ENCODE measurements around the gene ATP2B1. TPM values are rescaled to one million over a fixed set of nuclear protein-coding genes. Genes with fewer than 3 reads are reported as not detected.
"Not testable (repeated sequence)": the region's sequence is repeated elsewhere in the genome, so short reads cannot be mapped to it uniquely, and the experiment has no call there.

ATP2B1 gene
- polyA plus RNA-seq, 3 donors: 3.7 to 13.3 (median 5.6) TPM

- not testable (repeated sequence) for H3K27ac ChIP-seq (ENCODE audit: low read depth, low read length)
- 97 to 99% (median 99%) methylated on average over 10 of the region's 10 CpGs for WGBS, 3 donors
These were observed 10.9 kb downstream of the ATP2B1 start for GRCh38 chr12:89697728-89698127.

GRCh38 chr12:89697296-89697695, 11.3 kb downstream of the ATP2B1 start:
- no peak overlapping the region for H3K27ac ChIP-seq (ENCODE audit: low read depth, low read length)

GRCh38 chr12:89695830-89696229, 12.8 kb downstream of the ATP2B1 start:
- no peak overlapping the region for H3K27ac ChIP-seq (ENCODE audit: low read depth, low read length)

GRCh38 chr12:89695100-89695499, 13.5 kb downstream of the ATP2B1 start:
- no peak overlapping the region for H3K27ac ChIP-seq (ENCODE audit: low read depth, low read length)
- WGBS, 3 donors: 93 to 100% (median 93%) methylated on average over 2 of the region's 2 CpGs

More at GRCh38 chr12:89695830-89696229, 12.8 kb downstream of the ATP2B1 start:
- WGBS, 3 donors: 88 to 94% (median 88%) methylated on average over 1 of the region's 1 CpG

GRCh38 chr12:89694542-89694941, 14.1 kb downstream of the ATP2B1 start:
- WGBS, 3 donors: 92 to 98% (median 96%) methylated on average over 5 of the region's 5 CpGs
- H3K27ac ChIP-seq (ENCODE audit: low read depth, low read length): no peak overlapping the region

- WGBS, 3 donors: 58 to 79% (median 76%) methylated on average over 3 of the region's 3 CpGs
- H3K27ac ChIP-seq (ENCODE audit: low read depth, low read length): no peak overlapping the region
These were observed 14.9 kb downstream of the ATP2B1 start for GRCh38 chr12:89693639-89694202.

- WGBS, 3 donors: 44 to 70% (median 69%) methylated on average over 1 of the region's 1 CpG
- H3K27ac ChIP-seq (ENCODE audit: low read depth, low read length): no peak overlapping the region
These were observed 16.2 kb downstream of the ATP2B1 start for GRCh38 chr12:89692439-89692838.

- no peak overlapping the region for H3K27ac ChIP-seq (ENCODE audit: low read depth, low read length)
- WGBS, 3 donors: 67 to 88% (median 86%) methylated on average over 1 of the region's 1 CpG
These were observed 17.0 kb downstream of the ATP2B1 start for GRCh38 chr12:89691659-89692058.

- 52 to 59% (median 57%) methylated on average over 1 of the region's 1 CpG for WGBS, 3 donors
- H3K27ac ChIP-seq (ENCODE audit: low read depth, low read length): no peak overlapping the region
These were observed 17.7 kb downstream of the ATP2B1 start for GRCh38 chr12:89690925-89691324.

- WGBS, 3 donors: 89 to 97% (median 93%) methylated on average over 3 of the region's 3 CpGs
- no peak overlapping the region for H3K27ac ChIP-seq (ENCODE audit: low read depth, low read length)
These were observed 19.3 kb downstream of the ATP2B1 start for GRCh38 chr12:89689306-89689705.

- no peak overlapping the region for H3K27ac ChIP-seq (ENCODE audit: low read depth, low read length)
- WGBS, 3 donors: 78 to 81% (median 78%) methylated on average over 2 of the region's 2 CpGs
These were observed 22.3 kb downstream of the ATP2B1 start for GRCh38 chr12:89686311-89686710.

GRCh38 chr12:89685363-89685972, 23.2 kb downstream of the ATP2B1 start:
- no peak overlapping the region for H3K27ac ChIP-seq (ENCODE audit: low read depth, low read length)

- no peak overlapping the region for H3K27ac ChIP-seq (ENCODE audit: low read depth, low read length)
- whole genome bisulfite sequencing, 3 donors: 70 to 91% (median 79%) methylated on average over 3 of the region's 3 CpGs
These were observed 24.5 kb downstream of the ATP2B1 start for GRCh38 chr12:89684136-89684535.

- H3K27ac ChIP-seq (ENCODE audit: low read depth, low read length): no peak overlapping the region
- WGBS, 3 donors: 95 to 98% (median 95%) methylated on average over 3 of the region's 3 CpGs
These were observed 26.4 kb downstream of the ATP2B1 start for GRCh38 chr12:89682284-89682683.

GRCh38 chr12:89680409-89680808, 28.2 kb downstream of the ATP2B1 start:
- WGBS, 3 donors: 97 to 98% (median 97%) methylated on average over 4 of the region's 4 CpGs
- H3K27ac ChIP-seq (ENCODE audit: low read depth, low read length): no peak overlapping the region

GRCh38 chr12:89679631-89680030, 29.0 kb downstream of the ATP2B1 start:
- H3K27ac ChIP-seq (ENCODE audit: low read depth, low read length): no peak overlapping the region
- 96 to 100% (median 100%) methylated on average over 2 of the region's 2 CpGs for WGBS, 3 donors

- 81 to 87% (median 86%) methylated on average over 2 of the region's 2 CpGs for WGBS, 3 donors
- H3K27ac ChIP-seq (ENCODE audit: low read depth, low read length): no peak overlapping the region
These were observed 30.4 kb downstream of the ATP2B1 start for GRCh38 chr12:89678225-89678624.

- WGBS, 3 donors: 98 to 99% (median 98%) methylated on average over 2 of the region's 2 CpGs
- H3K27ac ChIP-seq (ENCODE audit: low read depth, low read length): no peak overlapping the region
These were observed 31.7 kb downstream of the ATP2B1 start for GRCh38 chr12:89676930-89677329.

- H3K27ac ChIP-seq (ENCODE audit: low read depth, low read length): no peak overlapping the region
- WGBS, 3 donors: 76 to 84% (median 80%) methylated on average over 2 of the region's 2 CpGs
These were observed 34.2 kb downstream of the ATP2B1 start for GRCh38 chr12:89674326-89674942.

- WGBS, 3 donors: 93 to 98% (median 95%) methylated on average over 2 of the region's 2 CpGs
- H3K27ac ChIP-seq (ENCODE audit: low read depth, low read length): no peak overlapping the region
These were observed 35.0 kb downstream of the ATP2B1 start for GRCh38 chr12:89673603-89674002.
